ENCODE results near the gene MGLL.

DNA sequence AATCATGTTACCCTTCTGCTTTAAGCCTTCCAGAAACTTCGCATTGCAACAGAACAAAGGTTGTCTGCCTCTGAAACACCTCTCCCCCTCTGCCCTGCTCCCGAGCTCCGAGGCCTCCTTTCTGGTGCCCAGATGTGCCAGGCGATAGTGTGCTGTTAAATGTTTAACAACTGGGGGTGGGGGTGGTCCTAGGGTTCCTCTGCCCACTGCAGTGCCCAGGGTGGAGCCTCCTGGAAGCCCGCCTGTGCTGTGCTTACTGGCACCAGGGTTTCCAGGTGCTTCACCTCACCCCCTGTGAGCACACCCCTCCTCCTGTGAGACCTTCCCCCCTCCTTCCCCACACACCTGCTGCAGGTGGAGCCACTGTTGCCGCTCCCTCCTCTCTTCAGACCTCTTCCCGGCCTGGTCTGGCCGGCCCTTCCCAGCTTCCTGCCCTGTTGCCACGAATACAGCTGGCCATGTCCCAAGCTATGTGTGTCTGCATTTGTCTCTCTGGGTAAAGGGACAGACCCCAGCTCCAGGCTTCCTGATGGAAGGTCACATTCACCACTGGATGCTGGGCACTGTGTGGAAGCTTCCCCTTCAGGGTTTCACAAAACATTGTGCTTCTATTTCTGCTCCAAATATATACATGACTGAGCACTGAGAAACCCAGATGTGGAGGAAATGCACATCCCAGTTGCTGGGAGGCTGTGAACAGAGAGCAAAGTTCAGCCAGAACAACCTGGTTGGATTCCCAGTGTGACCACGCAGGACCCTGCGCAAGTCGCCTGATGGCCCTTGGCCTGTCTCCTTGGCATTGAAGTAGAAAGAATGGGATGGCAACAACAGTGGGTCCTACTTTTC lies 37.2 kb downstream of the MGLL start:
- no peak for TF ChIP-seq CTCF (conservative IDR thresholded peaks at IDR 0.05 in 1 of 2, IDR thresholded peaks at IDR 0.05 in 1 of 2; ENCODE audit: extremely low read depth in 1 of 2, insufficient read depth in 1 of 2, low read depth in 1 of 2, low read length in 2 of 2)
- no peak for TF ChIP-seq EZH2 (IDR thresholded peaks at IDR 0.05; ENCODE audit: borderline replicate concordance, low read length)
